Liver (tissue), 9 donors: ENCODE measurements around the gene GPRC5D. TPM values are rescaled to one million over a fixed set of nuclear protein-coding genes. Genes with fewer than 3 reads are reported as not detected.

Experiments
- DNase-seq: peaks from one replicate; pipeline ENCODE4 v3.0.0-alpha.2; 2017; ENCODE audit warnings: low spot score
- H3K27ac ChIP-seq, 2 donors: one replicate each; pipeline ENCODE4 v1.7.0; 2013; ENCODE audit warnings: inconsistent platforms in 2 of 2, low read length in 2 of 2, control low read depth in 1 of 2, low read depth in 1 of 2, mild to moderate bottlenecking in 1 of 2
- H3K27me3 ChIP-seq, 4 donors: one replicate each; pipeline versions ENCODE4 v1.6.1 to v1.7.0; 2013; ENCODE audit warnings: low read length in 3 of 4, inconsistent platforms in 1 of 4, mild to moderate bottlenecking in 1 of 4, moderate library complexity in 1 of 4; ENCODE audit not compliant: control insufficient read depth in 4 of 4, insufficient read depth in 4 of 4
- H3K36me3 ChIP-seq, 4 donors: one replicate each; pipeline versions ENCODE4 v1.6.1 to v1.7.0; 2013; ENCODE audit warnings: low read length in 3 of 4, mild to moderate bottlenecking in 3 of 4, low read depth in 1 of 4, moderate library complexity in 1 of 4; ENCODE audit not compliant: control insufficient read depth in 4 of 4, insufficient read depth in 3 of 4
- H3K4me1 ChIP-seq, 4 donors: one replicate each; pipeline versions ENCODE4 v1.6.1 to v1.7.0; 2013; ENCODE audit warnings: low read length in 3 of 4, mild to moderate bottlenecking in 3 of 4, moderate library complexity in 1 of 4; ENCODE audit not compliant: control insufficient read depth in 4 of 4, insufficient read depth in 4 of 4
- H3K4me3 ChIP-seq, 3 donors: one replicate each; pipeline versions ENCODE4 v1.6.1 to v1.7.0; 2013; ENCODE audit warnings: low read length in 3 of 3, control low read depth in 1 of 3, low read depth in 1 of 3, mild to moderate bottlenecking in 1 of 3
- H3K9ac ChIP-seq, 2 donors: one replicate each; pipeline ENCODE4 v1.7.0; 2013; ENCODE audit warnings: low read length in 2 of 2, mild to moderate bottlenecking in 2 of 2, moderate library complexity in 2 of 2, control low read depth in 1 of 2, low read depth in 1 of 2
- H3K9me3 ChIP-seq, 4 donors: one replicate each; pipeline versions ENCODE4 v1.6.1 to v1.7.0; 2013; ENCODE audit warnings: low read length in 3 of 4; ENCODE audit not compliant: control insufficient read depth in 4 of 4
- EGR1 ChIP-seq, 2 donors: IDR thresholded peaks; 2 replicates each; pipeline ENCODE4 v1.6.1; 2016 to 2018; ENCODE audit warnings: antibody characterized with exemption in 2 of 2, low read depth in 2 of 2
- FOXA1 ChIP-seq: IDR thresholded peaks from 2 replicates; pipeline ENCODE4 v1.6.1; 2016; ENCODE audit warnings: antibody characterized with exemption
- FOXA2 ChIP-seq: IDR thresholded peaks from 2 replicates; pipeline ENCODE4 v1.6.1; 2016; ENCODE audit warnings: antibody characterized with exemption
- GABPA ChIP-seq, 2 donors: IDR thresholded peaks in 1 of 2; conservative IDR thresholded peaks in 1 of 2; 2 replicates each; pipeline ENCODE4 v1.6.1; 2016; ENCODE audit warnings: antibody characterized with exemption in 2 of 2, mild to moderate bottlenecking in 1 of 2, moderate library complexity in 1 of 2
- HNF4A ChIP-seq, 2 donors: conservative IDR thresholded peaks; 2 replicates each; pipeline ENCODE4 v1.6.1; 2016; ENCODE audit warnings: antibody characterized with exemption in 2 of 2, mild to moderate bottlenecking in 2 of 2
- HNF4G ChIP-seq: IDR thresholded peaks from 2 replicates; pipeline ENCODE4 v1.6.1; 2016; ENCODE audit warnings: antibody characterized with exemption
- JUND ChIP-seq, 2 donors: IDR thresholded peaks; 2 replicates each; pipeline ENCODE4 v1.6.1; 2016; ENCODE audit warnings: antibody characterized with exemption in 2 of 2
- NR2F2 ChIP-seq: IDR thresholded peaks from 2 replicates; pipeline ENCODE4 v1.6.1; 2016; ENCODE audit warnings: antibody characterized with exemption
- RAD21 ChIP-seq, 2 donors: IDR thresholded peaks; 2 replicates each; pipeline ENCODE4 v1.6.1; 2016; ENCODE audit warnings: antibody characterized with exemption in 2 of 2, mild to moderate bottlenecking in 2 of 2
- REST ChIP-seq: IDR thresholded peaks from 2 replicates; pipeline ENCODE4 v1.6.1; 2016; ENCODE audit warnings: antibody characterized with exemption, mild to moderate bottlenecking
- RXRA ChIP-seq, 2 donors: IDR thresholded peaks; 2 replicates each; pipeline ENCODE4 v1.6.1; 2017 to 2018; ENCODE audit warnings: antibody characterized with exemption in 2 of 2, mild to moderate bottlenecking in 1 of 2
- SP1 ChIP-seq: IDR thresholded peaks from 2 replicates; pipeline ENCODE4 v1.6.1; 2018; ENCODE audit warnings: antibody characterized with exemption, mild to moderate bottlenecking
- TAF1 ChIP-seq: conservative IDR thresholded peaks from 2 replicates; pipeline ENCODE4 v1.6.1; 2016; ENCODE audit warnings: antibody characterized with exemption, mild to moderate bottlenecking
- YY1 ChIP-seq: IDR thresholded peaks from 2 replicates; pipeline ENCODE4 v1.6.1; 2016; ENCODE audit warnings: antibody characterized with exemption, mild to moderate bottlenecking
- ZBTB33 ChIP-seq: IDR thresholded peaks from 2 replicates; pipeline ENCODE4 v1.6.1; 2016; ENCODE audit warnings: antibody characterized with exemption
- WGBS: extraction: QIAGEN DNeasy Blood & Tissue Kit; methylation state at CpG from one replicate; pipeline ENCODE4 v1.1.7; 2013; 5-methylcytosine and 5-hydroxymethylcytosine counted together
- polyA plus RNA-seq, 2 donors: library from polyadenylated mRNA; stranded (reverse) in 1 of 2; unstranded in 1 of 2; fragments of 200-250 nt in 1 of 2; fragments of >200 nt in 1 of 2; fragmentation: Nextera tagmentation in 1 of 2; extraction: Ambion mirVana in 1 of 2; gene quantifications; one replicate each; pipeline versions ENCODE4 v1.2.1 to v1.2.3, GENCODE V29; 2013 to 2015
- total RNA-seq, 2 donors: library from RNA; depleted of rRNA; stranded (reverse); fragments of >200 nt; gene quantifications; one replicate each; pipeline ENCODE4 v1.2.3, GENCODE V29; 2014
- TF ChIP-seq, protein P1 (sequence below): IDR thresholded peaks from 2 replicates; pipeline ENCODE4 v1.6.1; 2016; ENCODE audit warnings: antibody characterized with exemption
- TF ChIP-seq, protein P2 (sequence below): IDR thresholded peaks from 2 replicates; pipeline ENCODE4 v1.6.1; 2016; ENCODE audit warnings: antibody characterized with exemption
- TF ChIP-seq, protein P3 (sequence below): fragments of 150-350 bp; IDR thresholded peaks from 2 replicates; pipeline ENCODE4 v1.5.1; 2017; ENCODE audit warnings: improper control_type of control experiment, low read depth, low read length; ENCODE audit not compliant: missing input control
- donor health status: healthy.
- donor health status: healthy.
- donor health status: healthy.
- donor health status: healthy.
- donor health status: healthy.

Gene GPRC5D
- total and polyA plus RNA-seq, 4 donors, result 0.13 to 0.17 TPM; not detected in 2

DNA sequence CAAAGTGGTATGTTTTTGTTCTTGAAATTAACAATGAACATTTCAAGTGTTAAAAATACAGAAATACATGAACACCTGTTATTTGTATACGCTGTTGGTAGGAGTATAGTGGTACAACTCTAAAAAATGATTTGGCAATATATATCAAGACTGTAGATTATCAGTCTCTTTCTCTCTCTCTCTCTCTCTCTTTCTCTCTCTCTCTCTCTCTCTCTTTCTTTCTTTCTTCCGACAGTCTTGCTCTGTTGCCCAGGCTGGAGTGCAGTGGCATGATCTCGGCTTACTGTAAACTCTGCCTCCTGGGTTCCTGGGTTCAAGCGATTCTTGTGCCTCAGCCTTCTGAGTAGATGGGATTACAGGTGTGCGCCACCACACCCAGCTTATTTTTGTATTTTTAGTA is 35.5 kb upstream of the GPRC5D start:
- no peak overlapping the region for H3K9ac ChIP-seq
- H3K4me1 ChIP-seq, result no peaks in the 10 kb centered on the region
- WGBS, result 88% methylated on average over 5 of the region's 5 CpGs
- H3K27ac ChIP-seq, result no peak overlapping the region
- H3K36me3 ChIP-seq, result peaks cover 12 to 33% (median 26%) of the 10 kb centered on the region in 4 donors
- H3K9me3 ChIP-seq, result no peaks in the 10 kb centered on the region
- TF ChIP-seq NR2F2, result no peak
- TF ChIP-seq ZBTB33, result no peak
- no peak for TF ChIP-seq RAD21 (IDR thresholded peaks at IDR 0.05)
- no peak for TF ChIP-seq SP1
- no peak for TF ChIP-seq TAF1
- TF ChIP-seq JUND (IDR thresholded peaks at IDR 0.05), result no peak
- TF ChIP-seq, protein P1, sequence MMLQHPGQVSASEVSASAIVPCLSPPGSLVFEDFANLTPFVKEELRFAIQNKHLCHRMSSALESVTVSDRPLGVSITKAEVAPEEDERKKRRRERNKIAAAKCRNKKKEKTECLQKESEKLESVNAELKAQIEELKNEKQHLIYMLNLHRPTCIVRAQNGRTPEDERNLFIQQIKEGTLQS, result no peak
- no peak for TF ChIP-seq FOXA2
- TF ChIP-seq, protein P2, sequence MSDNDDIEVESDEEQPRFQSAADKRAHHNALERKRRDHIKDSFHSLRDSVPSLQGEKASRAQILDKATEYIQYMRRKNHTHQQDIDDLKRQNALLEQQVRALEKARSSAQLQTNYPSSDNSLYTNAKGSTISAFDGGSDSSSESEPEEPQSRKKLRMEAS, result no peak
- no peak for TF ChIP-seq GABPA (IDR thresholded peaks at IDR 0.05 in 1 of 2, conservative IDR thresholded peaks at IDR 0.05 in 1 of 2)
- no peak for TF ChIP-seq RXRA (IDR thresholded peaks at IDR 0.05)
- no peak for TF ChIP-seq YY1
- TF ChIP-seq HNF4A (conservative IDR thresholded peaks at IDR 0.05), result no peak
- TF ChIP-seq, protein P3, sequence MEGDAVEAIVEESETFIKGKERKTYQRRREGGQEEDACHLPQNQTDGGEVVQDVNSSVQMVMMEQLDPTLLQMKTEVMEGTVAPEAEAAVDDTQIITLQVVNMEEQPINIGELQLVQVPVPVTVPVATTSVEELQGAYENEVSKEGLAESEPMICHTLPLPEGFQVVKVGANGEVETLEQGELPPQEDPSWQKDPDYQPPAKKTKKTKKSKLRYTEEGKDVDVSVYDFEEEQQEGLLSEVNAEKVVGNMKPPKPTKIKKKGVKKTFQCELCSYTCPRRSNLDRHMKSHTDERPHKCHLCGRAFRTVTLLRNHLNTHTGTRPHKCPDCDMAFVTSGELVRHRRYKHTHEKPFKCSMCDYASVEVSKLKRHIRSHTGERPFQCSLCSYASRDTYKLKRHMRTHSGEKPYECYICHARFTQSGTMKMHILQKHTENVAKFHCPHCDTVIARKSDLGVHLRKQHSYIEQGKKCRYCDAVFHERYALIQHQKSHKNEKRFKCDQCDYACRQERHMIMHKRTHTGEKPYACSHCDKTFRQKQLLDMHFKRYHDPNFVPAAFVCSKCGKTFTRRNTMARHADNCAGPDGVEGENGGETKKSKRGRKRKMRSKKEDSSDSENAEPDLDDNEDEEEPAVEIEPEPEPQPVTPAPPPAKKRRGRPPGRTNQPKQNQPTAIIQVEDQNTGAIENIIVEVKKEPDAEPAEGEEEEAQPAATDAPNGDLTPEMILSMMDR, result no peak
- no peak for TF ChIP-seq FOXA1
- no peak for TF ChIP-seq REST
- no peak for TF ChIP-seq EGR1 (IDR thresholded peaks at IDR 0.05; ENCODE audit: low read depth in 2 of 2)
- no peak for TF ChIP-seq HNF4G
- no peak overlapping the region for H3K4me3 ChIP-seq
- DNase-seq, result no peak
- H3K27me3 ChIP-seq, result no peaks in the 10 kb centered on the region
